Mammary epithelial cell (primary cell): ENCODE measurements around the gene KCNJ18.
"Not testable (repeated sequence)": the region's sequence is repeated elsewhere in the genome, so short reads cannot be mapped to it uniquely, and the experiment has no call there.

Experiments
- EZH2 ChIP-seq: IDR thresholded peaks from 2 replicates; pipeline ENCODE4 v1.6.1; 2012; ENCODE audit warnings: low read length, inconsistent platforms, borderline replicate concordance
- TF ChIP-seq, protein P1 (sequence below), 2 donors: IDR thresholded peaks in 1 of 2; conservative IDR thresholded peaks in 1 of 2; 2 replicates each; pipeline ENCODE4 v1.5.1; 2011 to 2012; ENCODE audit warnings: inconsistent platforms in 2 of 2, low read length in 2 of 2, mild to moderate bottlenecking in 2 of 2, control low read depth in 1 of 2, low read depth in 1 of 2; ENCODE audit not compliant: insufficient read depth in 1 of 2; ENCODE audit errors: extremely low read depth in 1 of 2

DNA sequence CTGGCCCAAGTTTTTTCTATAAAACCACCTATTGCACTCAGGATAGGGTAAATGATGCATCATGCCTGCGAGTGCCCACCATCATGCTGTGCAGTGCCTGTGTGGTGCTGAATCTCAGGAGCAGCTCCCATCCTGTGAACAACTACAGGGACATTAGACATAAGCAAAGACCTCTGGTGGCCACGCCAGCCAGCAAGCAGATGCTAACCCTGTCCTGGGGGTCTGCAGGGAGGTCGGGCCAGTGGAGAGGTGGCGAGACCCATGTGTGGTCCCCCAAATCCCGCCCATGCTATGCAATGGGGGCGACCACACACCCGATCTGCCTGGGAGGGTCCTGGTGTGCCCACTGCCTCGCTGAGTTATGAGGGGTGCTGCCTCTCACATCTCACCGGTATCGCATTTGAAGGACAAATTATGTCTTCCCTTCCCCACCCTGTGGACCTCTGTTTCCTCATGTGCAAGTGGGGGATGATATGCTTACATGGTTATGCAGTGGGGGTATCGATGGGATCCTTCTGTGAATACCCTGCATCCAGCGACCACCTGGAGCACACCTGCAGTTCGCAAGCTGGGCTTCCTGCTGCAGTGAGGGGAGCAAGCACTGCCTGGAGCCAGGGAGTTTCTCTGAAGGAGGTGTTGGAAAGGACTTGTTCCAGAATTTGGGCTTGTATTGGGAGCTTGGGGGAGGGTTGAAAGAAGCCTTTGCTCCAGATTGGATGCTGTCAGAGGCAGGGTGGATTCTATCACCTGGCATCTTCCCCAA is 23.4 kb upstream of the KCNJ18 start:
- TF ChIP-seq, protein P1, sequence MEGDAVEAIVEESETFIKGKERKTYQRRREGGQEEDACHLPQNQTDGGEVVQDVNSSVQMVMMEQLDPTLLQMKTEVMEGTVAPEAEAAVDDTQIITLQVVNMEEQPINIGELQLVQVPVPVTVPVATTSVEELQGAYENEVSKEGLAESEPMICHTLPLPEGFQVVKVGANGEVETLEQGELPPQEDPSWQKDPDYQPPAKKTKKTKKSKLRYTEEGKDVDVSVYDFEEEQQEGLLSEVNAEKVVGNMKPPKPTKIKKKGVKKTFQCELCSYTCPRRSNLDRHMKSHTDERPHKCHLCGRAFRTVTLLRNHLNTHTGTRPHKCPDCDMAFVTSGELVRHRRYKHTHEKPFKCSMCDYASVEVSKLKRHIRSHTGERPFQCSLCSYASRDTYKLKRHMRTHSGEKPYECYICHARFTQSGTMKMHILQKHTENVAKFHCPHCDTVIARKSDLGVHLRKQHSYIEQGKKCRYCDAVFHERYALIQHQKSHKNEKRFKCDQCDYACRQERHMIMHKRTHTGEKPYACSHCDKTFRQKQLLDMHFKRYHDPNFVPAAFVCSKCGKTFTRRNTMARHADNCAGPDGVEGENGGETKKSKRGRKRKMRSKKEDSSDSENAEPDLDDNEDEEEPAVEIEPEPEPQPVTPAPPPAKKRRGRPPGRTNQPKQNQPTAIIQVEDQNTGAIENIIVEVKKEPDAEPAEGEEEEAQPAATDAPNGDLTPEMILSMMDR (conservative IDR thresholded peaks at IDR 0.05 in 1 of 2, IDR thresholded peaks at IDR 0.05 in 1 of 2; ENCODE audit: extremely low read depth in 1 of 2, insufficient read depth in 1 of 2, low read depth in 1 of 2, low read length in 2 of 2): not testable (repeated sequence)
- not testable (repeated sequence) for TF ChIP-seq EZH2
